ENCODE measurements around the gene SCAF11.
A peak's percentile ranks its signal among the peaks of the same experiment; 100 is the strongest.
"Not testable (repeated sequence)": the region's sequence is repeated elsewhere in the genome, so short reads cannot be mapped to it uniquely, and the experiment has no call there.

SCAF11 gene

DNA sequence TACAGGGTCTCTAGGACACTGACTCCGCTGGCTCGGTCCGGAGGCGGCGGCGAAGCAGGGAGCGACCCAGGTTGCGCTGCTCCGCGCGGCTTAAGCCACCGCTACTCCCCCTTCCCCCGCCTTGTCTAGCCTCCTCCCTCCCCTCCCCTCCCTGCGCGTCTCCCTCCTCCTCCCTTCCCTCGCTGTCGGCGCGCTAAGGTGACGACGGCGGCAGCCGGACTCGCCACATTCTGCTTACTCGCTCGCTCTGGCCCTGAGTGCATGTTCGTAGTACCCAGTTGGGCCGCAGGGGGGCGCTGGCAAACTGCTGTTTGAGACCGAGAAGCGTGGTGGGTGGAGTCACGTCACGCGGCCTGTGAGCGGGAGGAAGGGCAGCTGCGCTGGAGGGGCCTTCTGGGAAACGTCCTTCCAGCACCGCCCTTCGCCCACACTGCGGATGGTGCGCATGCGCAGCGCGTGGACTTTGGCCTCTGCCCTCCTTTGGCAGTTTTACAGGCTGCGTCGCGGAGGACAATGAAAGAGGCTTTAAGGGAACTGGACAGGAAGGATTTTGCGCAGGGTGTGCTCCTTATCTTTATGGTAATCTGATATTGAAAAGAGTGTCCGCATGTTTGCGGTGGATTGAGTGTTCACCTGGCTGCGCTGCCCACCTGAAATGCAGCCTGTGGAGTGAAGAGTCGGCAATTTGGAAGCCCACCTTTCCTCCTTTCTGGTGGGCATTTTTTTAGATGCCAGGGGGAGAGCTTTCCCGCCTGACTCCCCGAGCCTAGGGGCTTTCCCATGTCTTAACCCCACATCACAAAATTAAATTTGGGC is at the start of gene SCAF11:
SCAF11 (minus strand) TSS at position 107 of the 816 bp plus-strand sequence. CDS start 26,407 bp downstream, outside the sequence.
- peak; percentile 100 for DNase-seq (ENCODE audit: low read depth in 2 of 2)

DNA sequence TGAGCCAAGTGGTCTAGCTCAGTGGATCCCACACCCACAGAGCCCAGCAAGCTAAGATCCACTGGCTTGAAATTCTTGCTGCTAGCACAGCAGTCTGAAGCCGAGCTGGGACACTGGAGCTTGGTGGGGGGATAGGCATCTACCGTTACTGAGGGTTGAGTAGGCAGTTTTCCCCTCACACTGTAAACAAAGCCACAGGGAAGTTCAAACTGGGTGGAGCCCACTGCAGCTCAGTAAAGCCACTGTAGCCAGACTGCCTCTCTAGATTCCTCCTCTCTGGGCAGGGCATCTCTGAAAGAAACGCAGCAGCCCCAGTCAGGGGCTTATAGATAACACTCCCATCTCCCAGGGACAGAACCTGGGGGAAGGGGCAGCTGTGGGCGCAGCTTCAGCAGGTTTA is 46.7 kb upstream of the SCAF11 start:
- DNase-seq (ENCODE audit: low read depth in 2 of 2) = not testable (repeated sequence)

- no peak for DNase-seq (ENCODE audit: low read depth in 2 of 2)
These were observed 36.8 kb upstream of the SCAF11 start for GRCh38 chr12:46027172-46027571.

- no peak for DNase-seq (ENCODE audit: low read depth in 2 of 2)
These were observed 33.7 kb upstream of the SCAF11 start for GRCh38 chr12:46024099-46024498.

DNA sequence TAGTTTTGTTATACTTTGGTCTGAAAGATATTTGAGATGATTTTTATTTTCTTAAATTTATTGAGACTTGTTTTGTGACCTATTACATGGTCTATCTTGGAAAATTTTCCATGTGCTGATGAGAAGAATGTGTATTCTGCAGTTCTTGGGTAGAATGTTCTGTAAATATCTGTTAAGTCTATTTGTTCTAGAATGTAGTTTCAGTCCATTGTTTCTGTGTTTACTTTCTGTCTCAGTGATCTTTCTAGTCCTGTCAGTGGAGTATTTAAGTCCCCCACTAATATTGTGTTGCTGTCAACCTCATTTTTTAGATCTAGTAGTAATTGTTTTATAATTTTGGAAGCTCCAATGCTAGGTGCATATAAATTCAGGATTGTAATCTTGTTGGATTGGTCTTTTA is 30.4 kb upstream of the SCAF11 start:
- DNase-seq (ENCODE audit: low read depth in 2 of 2) = no peak

DNA sequence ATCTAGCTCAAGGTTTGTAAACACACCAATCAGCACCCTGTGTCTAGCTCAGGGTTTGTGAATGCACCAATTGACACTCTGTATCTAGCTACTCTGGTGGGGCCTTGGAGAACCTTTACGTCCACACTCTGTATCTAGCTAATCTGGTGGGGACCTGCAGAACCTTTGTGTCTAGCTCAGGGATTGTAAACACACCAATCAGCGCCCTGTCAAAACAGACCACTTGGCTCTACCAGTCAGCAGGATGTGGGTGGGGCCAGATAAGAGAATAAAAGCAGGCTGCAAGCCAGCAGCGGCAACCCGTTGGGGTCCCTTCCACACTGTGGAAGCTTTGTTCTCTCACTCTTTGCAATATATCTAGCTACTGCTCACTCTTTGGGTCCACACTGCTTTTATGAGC is 28.3 kb upstream of the SCAF11 start:
- not testable (repeated sequence) for DNase-seq (ENCODE audit: low read depth in 2 of 2)

DNA sequence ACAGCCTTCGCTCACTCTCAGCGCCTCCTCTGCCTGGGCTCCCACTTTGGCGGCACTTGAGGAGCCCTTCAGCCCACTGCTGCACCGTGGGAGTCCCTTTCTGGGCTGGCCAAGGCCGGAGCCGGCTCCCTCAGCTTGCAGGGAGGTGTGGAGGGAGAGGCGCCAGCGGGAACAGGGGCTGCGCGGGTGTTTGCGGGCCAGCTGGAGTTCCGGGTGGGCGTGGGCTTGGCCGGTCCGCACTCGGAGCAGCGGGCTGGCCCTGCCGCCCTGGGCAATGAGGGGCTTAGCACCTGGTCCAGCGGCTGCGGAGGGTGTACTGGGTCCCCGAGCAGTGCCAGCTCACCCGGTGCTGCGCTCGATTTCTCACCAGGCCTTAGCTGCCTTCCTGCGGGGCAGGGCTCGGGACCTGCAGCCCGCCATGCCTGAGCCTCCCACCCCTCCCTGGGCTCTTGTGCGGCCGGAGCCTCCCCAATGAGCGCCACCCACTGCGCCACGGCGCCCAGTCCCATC is 27.5 kb upstream of the SCAF11 start:
- DNase-seq (ENCODE audit: low read depth in 2 of 2) = not testable (repeated sequence)

DNA sequence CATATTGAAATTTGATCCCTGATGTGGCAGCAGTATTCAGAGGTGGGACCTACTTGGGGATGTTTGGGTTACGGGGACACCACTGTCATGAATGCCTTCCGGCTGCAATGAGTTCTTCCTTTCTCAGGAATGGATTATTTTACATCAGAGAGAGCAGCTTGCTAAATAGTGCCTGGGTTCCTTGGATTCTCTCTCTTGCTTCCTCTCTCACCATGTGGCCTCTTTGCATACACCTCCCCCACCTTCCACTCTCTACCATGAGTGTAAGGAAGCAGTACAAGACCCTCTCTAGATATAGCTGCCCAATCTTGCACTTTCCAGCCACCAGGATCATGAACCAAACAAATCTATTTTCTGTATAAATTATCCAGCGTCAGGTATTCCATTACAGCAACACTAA is 15.4 kb upstream of the SCAF11 start:
- no peak for DNase-seq (ENCODE audit: low read depth in 2 of 2)

DNA sequence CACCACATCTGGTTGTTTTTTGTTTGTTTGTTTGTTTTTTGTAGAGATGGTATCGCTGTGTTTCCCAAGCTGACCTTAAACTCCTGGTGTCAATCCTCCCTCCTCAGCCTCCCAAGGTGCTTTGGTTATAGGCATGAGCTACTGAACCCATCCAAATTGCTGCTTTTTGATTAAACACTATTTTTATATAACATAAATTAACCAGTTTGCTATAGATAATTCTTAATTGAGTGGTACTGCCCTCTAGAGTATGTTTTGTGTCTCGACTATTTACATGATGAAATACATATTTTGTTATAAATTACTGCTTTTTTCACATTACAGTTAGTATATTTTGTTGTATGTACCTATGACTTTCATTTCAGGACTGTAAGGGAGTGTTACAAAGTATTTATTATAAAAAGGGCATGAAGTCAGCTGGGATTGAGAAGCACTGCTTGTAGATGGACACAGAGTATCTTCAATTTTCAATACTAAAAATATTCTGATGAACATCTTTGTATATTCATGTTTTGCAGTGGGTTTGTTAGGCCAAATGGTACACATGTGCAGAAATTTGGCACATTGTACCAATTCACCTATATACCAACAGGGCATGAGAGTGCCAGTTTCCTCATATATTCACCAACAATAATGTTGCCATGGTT is 14.9 kb upstream of the SCAF11 start:
- DNase-seq (ENCODE audit: low read depth in 2 of 2) = no peak

DNA sequence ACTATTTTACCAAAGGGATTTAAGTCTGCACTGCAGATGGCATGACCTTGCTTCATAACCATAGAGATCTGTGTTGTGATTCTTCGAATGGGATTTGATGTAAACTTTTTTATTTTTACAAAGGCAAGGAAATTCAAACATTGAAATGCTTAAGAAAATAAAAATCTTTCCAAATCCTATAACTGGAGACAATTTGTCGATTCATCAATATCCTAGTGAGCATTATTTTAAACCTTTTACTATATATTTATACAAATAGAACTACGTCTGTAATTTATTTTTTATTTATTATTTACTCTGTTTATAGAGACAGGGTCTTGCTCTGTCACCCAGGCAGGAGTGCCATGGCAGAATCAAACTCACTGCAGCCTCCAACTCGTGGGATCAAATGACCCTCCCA is 14.3 kb upstream of the SCAF11 start:
- no peak for DNase-seq (ENCODE audit: low read depth in 2 of 2)

DNA sequence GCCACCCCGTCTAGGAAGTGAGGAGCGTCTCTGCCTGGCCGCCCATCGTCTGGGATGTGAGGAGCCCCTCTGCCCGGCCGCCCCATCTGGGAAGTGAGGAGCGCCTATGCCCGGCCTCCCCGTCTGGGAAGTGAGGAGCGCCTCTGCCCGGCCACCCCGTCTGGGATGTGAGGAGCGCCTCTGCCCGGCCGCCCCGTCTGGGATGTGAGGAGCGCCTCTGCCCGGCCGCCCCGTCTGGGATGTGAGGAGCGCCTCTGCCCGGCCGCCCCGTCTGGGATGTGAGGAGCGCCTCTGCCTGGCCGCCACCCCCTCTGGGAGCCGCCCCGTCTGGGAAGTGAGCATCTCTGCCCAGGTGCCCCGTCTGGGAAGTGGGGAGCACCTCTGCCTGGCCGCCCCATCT is 9.7 kb upstream of the SCAF11 start:
- DNase-seq (ENCODE audit: low read depth in 2 of 2) = not testable (repeated sequence)

- DNase-seq (ENCODE audit: low read depth in 2 of 2) = no peak
These were observed 4.4 kb upstream of the SCAF11 start for GRCh38 chr12:45994736-45995135.

DNA sequence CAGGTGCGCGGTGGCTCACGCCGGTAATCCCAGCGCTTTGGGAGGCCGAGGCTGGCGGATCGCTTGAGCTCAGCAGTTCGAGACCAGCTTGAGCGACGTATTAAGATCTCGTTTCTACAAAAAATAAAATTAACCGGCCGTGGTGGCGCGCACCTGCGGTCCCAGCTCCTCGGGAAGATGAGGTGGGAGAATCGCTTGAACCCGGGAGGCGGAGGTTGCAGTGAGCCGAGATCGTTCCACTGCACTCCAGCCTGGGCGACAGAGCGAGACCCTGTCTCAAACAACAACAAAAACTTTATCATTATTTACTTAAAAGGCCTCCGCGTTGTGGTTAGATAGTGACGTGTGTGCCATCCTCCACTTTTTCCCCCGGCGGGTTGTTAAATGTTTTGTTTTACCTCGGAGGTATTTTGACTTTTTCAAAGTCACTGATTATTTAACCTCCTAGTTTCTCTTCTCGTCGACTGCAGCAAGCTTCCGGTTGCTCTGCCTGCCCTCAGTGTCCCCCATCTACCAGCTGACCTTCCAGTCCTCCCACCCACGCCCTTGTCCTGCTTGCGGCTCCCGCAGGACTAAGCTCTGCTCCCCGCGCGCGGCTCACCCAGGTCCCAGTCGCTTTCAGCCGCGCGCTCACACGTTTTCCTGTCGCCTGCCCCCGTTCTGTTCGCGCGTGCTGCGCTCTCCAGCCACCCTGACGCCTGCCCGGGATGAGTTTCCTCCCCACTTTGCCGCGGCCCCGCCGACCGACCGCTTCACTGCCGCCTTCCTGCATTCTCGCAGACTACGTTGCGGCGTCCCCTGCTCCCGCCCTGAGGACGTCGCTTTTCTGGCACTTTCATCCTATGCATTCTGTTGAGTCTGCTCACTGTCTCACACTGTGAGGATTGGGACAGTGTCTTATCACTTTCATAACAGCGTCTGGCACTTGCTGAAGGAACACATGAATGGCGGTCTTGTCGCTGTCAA is 1.2 kb upstream of the SCAF11 start:
- DNase-seq (ENCODE audit: low read depth in 2 of 2) = peak; percentile 46 to 61

DNA sequence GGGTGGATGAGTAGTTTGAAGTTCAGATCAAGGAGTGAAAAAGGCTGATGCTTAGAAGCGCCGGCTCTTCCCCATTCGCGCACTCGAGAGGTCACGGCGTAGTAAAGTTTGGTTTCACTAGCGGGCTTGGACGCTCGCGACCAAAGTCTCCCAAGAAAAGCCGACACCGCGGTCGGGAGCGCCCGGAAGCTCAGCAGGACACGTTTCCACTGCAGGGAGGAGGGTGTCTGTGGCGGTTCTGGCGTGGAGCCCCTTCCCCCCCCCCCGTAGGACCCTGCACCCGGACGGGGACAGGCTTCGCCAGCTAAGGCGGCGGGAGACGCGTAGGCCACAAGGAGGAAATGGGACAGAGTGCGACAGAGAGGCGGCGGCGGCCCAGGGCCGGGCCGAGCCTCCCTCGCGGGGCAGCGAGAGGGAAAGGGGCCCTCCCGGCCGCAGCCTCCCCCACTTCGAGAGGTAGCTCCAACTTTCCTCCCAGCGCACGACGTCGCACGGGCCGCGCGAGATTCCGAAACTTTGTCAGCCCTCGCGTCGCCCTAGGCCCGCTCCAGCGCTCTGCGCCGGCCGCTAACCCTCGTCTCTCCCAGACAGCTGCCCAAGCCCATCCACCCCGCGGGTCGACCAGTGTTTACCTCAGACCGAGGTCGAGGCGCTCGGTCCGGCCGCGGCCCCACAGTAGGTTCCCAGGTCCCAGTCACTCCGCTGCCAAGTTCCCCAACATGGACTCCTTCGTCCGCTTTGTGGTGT is 480 bp downstream of the SCAF11 start:
- DNase-seq (ENCODE audit: low read depth in 2 of 2) = peak; percentile 24 to 43

GRCh38 chr12:45989287-45989686 is 1.1 kb downstream of the SCAF11 start:
- no peak for DNase-seq (ENCODE audit: low read depth in 2 of 2)

DNA sequence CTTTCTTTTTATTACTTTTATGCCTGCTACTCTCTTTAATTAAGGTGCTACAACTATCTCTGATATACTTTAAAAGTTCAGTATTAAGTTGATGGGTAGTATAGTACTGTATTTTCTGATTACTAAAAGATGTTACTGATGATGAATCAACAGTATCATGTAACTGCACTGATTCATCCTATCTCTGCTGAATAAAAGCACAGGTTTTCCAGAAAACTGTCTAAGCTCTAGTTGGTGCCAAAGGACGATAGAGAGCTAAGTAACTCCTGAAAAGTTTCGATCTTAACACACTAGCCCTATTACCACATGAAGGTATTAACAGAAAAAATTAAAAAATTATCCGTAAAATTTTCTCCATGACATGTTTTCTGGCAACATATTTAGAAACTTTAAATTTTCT is 2.1 kb downstream of the SCAF11 start:
- no peak for DNase-seq (ENCODE audit: low read depth in 2 of 2)

GRCh38 chr12:45987340-45987727 is 3.0 kb downstream of the SCAF11 start:
- no peak for DNase-seq (ENCODE audit: low read depth in 2 of 2)

DNA sequence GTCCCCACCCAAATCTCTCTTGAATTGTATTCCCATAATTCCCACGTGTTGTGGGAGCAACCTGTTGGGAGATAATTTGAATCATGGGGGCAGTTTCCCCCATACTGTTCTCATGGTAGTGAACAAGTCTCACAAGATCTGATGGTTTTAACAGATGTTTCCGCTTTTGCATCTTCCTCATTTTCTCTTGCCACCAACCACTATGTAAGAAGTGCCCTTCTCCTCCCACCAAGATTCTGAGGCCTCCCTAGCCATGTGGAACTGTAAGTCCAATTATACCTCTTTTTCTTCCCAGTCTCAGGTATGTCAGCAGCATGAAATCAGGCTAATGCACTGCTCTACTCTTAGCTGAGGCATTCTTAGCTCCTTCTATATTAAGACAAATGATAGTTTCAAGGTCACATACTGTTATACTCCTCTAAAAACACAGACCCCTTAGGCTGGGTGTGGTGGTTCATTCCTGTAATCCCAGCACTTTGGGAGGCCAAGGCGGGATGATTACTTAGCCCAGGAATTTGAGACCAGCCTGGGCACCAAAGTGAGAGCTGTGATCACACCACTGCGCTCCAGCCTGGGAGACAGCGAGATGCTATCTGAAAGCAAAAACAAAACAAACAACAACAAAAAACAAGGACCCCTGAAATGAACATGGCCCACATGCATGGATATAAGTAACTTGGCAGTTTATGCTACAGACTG is 3.6 kb downstream of the SCAF11 start:
- DNase-seq (ENCODE audit: low read depth in 2 of 2) = no peak

DNA sequence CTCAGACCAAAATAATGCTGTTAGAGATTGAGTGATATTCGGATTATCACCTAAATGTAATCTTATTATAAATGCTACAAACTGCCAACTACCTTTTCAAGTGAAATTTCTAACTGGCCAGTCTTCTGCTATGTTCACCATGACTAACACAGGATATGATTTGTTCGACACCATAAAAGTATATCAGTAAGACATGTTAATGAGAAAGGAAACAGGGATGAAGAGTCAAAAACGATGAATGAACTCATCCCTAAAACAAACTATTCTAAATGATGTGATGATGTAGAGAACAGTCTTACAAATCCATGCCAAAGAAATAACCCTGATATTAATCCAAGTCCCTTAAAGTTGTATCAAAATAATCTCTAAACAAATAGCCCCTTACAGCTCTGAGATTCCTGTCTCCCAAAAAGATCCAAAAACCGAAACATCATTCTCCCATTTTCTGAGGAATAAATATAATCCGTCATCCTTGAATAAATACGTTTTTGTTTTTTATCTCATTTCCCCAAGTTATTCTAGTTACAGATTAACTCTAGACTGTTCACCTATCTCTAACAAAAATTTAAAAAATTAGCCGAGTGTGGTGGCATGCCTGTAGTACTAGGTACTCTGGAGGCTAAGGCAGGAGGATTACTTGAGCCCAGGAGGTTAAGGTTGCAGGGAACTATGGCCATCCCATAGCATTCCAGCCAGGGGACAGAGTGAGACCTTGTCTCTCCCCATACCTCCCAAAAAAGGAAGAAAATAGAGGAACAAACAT is 9.1 kb downstream of the SCAF11 start:
- no peak for DNase-seq (ENCODE audit: low read depth in 2 of 2)

- DNase-seq (ENCODE audit: low read depth in 2 of 2) = no peak
These were observed 9.8 kb downstream of the SCAF11 start for GRCh38 chr12:45980540-45980939.
